H9 (cell line): ENCODE data around the gene ZBTB22. TPM values are rescaled to one million over a fixed set of nuclear protein-coding genes. Genes with fewer than 3 reads are reported as not detected.
A peak's percentile ranks its signal among the peaks of the same experiment; 100 is the strongest.

ENCODE experiments used
- DNase-seq: peaks from one replicate; pipeline ENCODE4 v3.0.0-alpha.2; 2017
- H2AFZ ChIP-seq: one replicate; pipeline ENCODE4 v1.6.1; 2013; ENCODE audit warnings: mild to moderate bottlenecking, low read length, control low read depth, moderate library complexity
- H2AK5ac ChIP-seq: 2 replicates; pipeline ENCODE4 v1.6.1; 2013; ENCODE audit warnings: low read length, control low read depth, mixed read lengths; ENCODE audit not compliant: insufficient read length
- H2BK120ac ChIP-seq: one replicate; pipeline ENCODE4 v1.6.1; 2013; ENCODE audit warnings: low read depth, mild to moderate bottlenecking, low read length, control low read depth, inconsistent platforms; ENCODE audit not compliant: poor library complexity, severe bottlenecking
- H2BK12ac ChIP-seq: 2 replicates; pipeline ENCODE4 v1.6.1; 2013; ENCODE audit warnings: low read length, control low read depth, mixed read lengths, low read depth; ENCODE audit not compliant: insufficient read length
- H2BK15ac ChIP-seq: 2 replicates; pipeline ENCODE4 v1.6.1; 2013; ENCODE audit warnings: low read depth, low read length, control low read depth
- H2BK20ac ChIP-seq: one replicate; pipeline ENCODE4 v1.6.1; 2013; ENCODE audit warnings: low read depth, mild to moderate bottlenecking, low read length, control low read depth, inconsistent platforms; ENCODE audit not compliant: poor library complexity, severe bottlenecking
- H2BK5ac ChIP-seq: 2 replicates; pipeline ENCODE4 v1.6.1; 2013; ENCODE audit warnings: low read length, control low read depth, mixed read lengths; ENCODE audit not compliant: insufficient read length
- H3K14ac ChIP-seq: 2 replicates; pipeline ENCODE4 v1.6.1; 2013; ENCODE audit warnings: low read length, control low read depth; ENCODE audit not compliant: insufficient read depth
- H3K18ac ChIP-seq: 2 replicates; pipeline ENCODE4 v1.6.1; 2013; ENCODE audit warnings: low read depth, mild to moderate bottlenecking, mixed read lengths, low read length, control low read depth; ENCODE audit not compliant: insufficient read length
- H3K23ac ChIP-seq: 2 replicates; pipeline ENCODE4 v1.6.1; 2013; ENCODE audit warnings: low read length, control low read depth, mixed read lengths, low read depth; ENCODE audit not compliant: insufficient read length
- H3K23me2 ChIP-seq: 2 replicates; pipeline ENCODE4 v1.6.1; 2013; ENCODE audit warnings: low read depth, mild to moderate bottlenecking, mixed read lengths, low read length, control low read depth; ENCODE audit not compliant: insufficient read length, poor library complexity, severe bottlenecking
- H3K27ac ChIP-seq: 2 replicates; pipeline ENCODE4 v1.5.1; 2013; ENCODE audit warnings: low read length, control low read depth, mixed read lengths, low read depth; ENCODE audit not compliant: insufficient read length
- H3K27me3 ChIP-seq: 2 replicates; pipeline ENCODE4 v1.6.1; 2013; ENCODE audit warnings: low read length, control low read depth, inconsistent platforms; ENCODE audit not compliant: insufficient read depth
- H3K4ac ChIP-seq: 2 replicates; pipeline ENCODE4 v1.6.1; 2013; ENCODE audit warnings: low read depth, mild to moderate bottlenecking, control low read depth, inconsistent platforms, low read length, moderate library complexity
- H3K4me1 ChIP-seq: 2 replicates; pipeline ENCODE4 v1.6.1; 2013; ENCODE audit warnings: low read length, control low read depth, inconsistent platforms; ENCODE audit not compliant: insufficient read depth
- H3K4me2 ChIP-seq: 2 replicates; pipeline ENCODE4 v1.6.1; 2013; ENCODE audit warnings: low read length, control low read depth, mixed read lengths; ENCODE audit not compliant: insufficient read length, insufficient read depth
- H3K56ac ChIP-seq: 2 replicates; pipeline ENCODE4 v1.6.1; 2013; ENCODE audit warnings: low read depth, mild to moderate bottlenecking, mixed read lengths, low read length, control low read depth; ENCODE audit not compliant: insufficient read length
- H3K79me1 ChIP-seq: 2 replicates; pipeline ENCODE4 v1.6.1; 2013; ENCODE audit warnings: low read depth, mild to moderate bottlenecking, moderate library complexity, low read length, control low read depth, inconsistent platforms; ENCODE audit not compliant: insufficient read depth, poor library complexity, severe bottlenecking
- H3K79me2 ChIP-seq: 2 replicates; pipeline ENCODE4 v1.6.1; 2013; ENCODE audit warnings: low read length, control low read depth, inconsistent platforms; ENCODE audit not compliant: insufficient read depth
- H3K9ac ChIP-seq: 2 replicates; pipeline ENCODE4 v1.6.1; 2013; ENCODE audit warnings: low read length, control low read depth, mixed read lengths; ENCODE audit not compliant: insufficient read length; ENCODE audit errors: extremely low read depth
- H3K9me3 ChIP-seq: one replicate; pipeline ENCODE4 v1.6.1; 2013; ENCODE audit warnings: low read depth, low read length, inconsistent platforms; ENCODE audit not compliant: control insufficient read depth
- H3T11ph ChIP-seq: one replicate; pipeline ENCODE4 v1.6.1; 2013; ENCODE audit warnings: mild to moderate bottlenecking, low read length, control low read depth, inconsistent platforms
- H4K20me1 ChIP-seq: one replicate; pipeline ENCODE4 v1.6.1; 2013; ENCODE audit not compliant: control insufficient read depth, insufficient read length, insufficient read depth
- H4K5ac ChIP-seq: 2 replicates; pipeline ENCODE4 v1.6.1; 2013; ENCODE audit warnings: low read depth, mild to moderate bottlenecking, mixed read lengths, low read length, control low read depth; ENCODE audit not compliant: insufficient read length
- H4K8ac ChIP-seq: replicated peaks from 2 replicates; pipeline ENCODE4 v1.6.1; 2013; ENCODE audit warnings: low read length, control low read depth, mixed read lengths, low read depth; ENCODE audit not compliant: insufficient read length
- H4K91ac ChIP-seq: 2 replicates; pipeline ENCODE4 v1.6.1; 2013; ENCODE audit warnings: low read depth, mild to moderate bottlenecking, moderate library complexity, mixed read lengths, low read length, control low read depth; ENCODE audit not compliant: insufficient read length
- H3K27ac Mint-ChIP-seq, 3 experiments: 2 replicates in 2 of 3; 3 replicates in 1 of 3; pipeline ENCODE4 v1.8.0; 2020 to 2021; ENCODE audit warnings: mixed read lengths in 3 of 3, mild to moderate bottlenecking in 1 of 3, moderate library complexity in 1 of 3
- H3K27me3 Mint-ChIP-seq: 2 replicates; pipeline ENCODE4 v1.8.0; 2021; ENCODE audit warnings: low read depth, mild to moderate bottlenecking, moderate library complexity, mixed read lengths
- H3K36me3 Mint-ChIP-seq, 3 experiments: 2 replicates in 2 of 3; 3 replicates in 1 of 3; pipeline ENCODE4 v1.8.0; 2020 to 2021; ENCODE audit warnings: low read depth in 3 of 3, mixed read lengths in 3 of 3; ENCODE audit not compliant: insufficient read depth in 1 of 3
- H3K4me1 Mint-ChIP-seq, 2 experiments: 2 replicates each; pipeline ENCODE4 v1.8.0; 2020; ENCODE audit warnings: mixed read lengths in 2 of 2
- H3K4me3 Mint-ChIP-seq, 2 experiments: 2 replicates in 1 of 2; 3 replicates in 1 of 2; pipeline ENCODE4 v1.8.0; 2020 to 2021; ENCODE audit warnings: mild to moderate bottlenecking in 2 of 2, mixed read lengths in 2 of 2, moderate library complexity in 1 of 2
- H3K9me3 Mint-ChIP-seq, 2 experiments: 2 replicates in 1 of 2; 3 replicates in 1 of 2; pipeline ENCODE4 v1.8.0; 2020; ENCODE audit warnings: mild to moderate bottlenecking in 2 of 2, mixed read lengths in 2 of 2, moderate library complexity in 1 of 2
- WGBS: extraction: QIAGEN DNeasy Blood & Tissue Kit; methylation state at CpG from one replicate; pipeline ENCODE4 v1.1.7; 2013; ENCODE audit warnings: missing lambda C conversion rate, low lambda C conversion rate, mixed read lengths; ENCODE audit not compliant: insufficient read length; ENCODE audit errors: extremely low coverage; 5-methylcytosine and 5-hydroxymethylcytosine counted together
- total RNA-seq: library from RNA; stranded (reverse); gene quantifications from 2 replicates; pipeline ENCODE4 v1.2.1, GENCODE V29; 2021
- TF ChIP-seq, protein P1 (sequence below): fragments of 200-600 bp; sonication (generic); conservative IDR thresholded peaks from 3 replicates; pipeline ENCODE4 v1.8.0; 2021; ENCODE audit warnings: antibody characterized with exemption, mild to moderate bottlenecking

The ZBTB22 gene
- total RNA-seq, 1 experiment from 2014 or later = 8.1 TPM

DNA sequence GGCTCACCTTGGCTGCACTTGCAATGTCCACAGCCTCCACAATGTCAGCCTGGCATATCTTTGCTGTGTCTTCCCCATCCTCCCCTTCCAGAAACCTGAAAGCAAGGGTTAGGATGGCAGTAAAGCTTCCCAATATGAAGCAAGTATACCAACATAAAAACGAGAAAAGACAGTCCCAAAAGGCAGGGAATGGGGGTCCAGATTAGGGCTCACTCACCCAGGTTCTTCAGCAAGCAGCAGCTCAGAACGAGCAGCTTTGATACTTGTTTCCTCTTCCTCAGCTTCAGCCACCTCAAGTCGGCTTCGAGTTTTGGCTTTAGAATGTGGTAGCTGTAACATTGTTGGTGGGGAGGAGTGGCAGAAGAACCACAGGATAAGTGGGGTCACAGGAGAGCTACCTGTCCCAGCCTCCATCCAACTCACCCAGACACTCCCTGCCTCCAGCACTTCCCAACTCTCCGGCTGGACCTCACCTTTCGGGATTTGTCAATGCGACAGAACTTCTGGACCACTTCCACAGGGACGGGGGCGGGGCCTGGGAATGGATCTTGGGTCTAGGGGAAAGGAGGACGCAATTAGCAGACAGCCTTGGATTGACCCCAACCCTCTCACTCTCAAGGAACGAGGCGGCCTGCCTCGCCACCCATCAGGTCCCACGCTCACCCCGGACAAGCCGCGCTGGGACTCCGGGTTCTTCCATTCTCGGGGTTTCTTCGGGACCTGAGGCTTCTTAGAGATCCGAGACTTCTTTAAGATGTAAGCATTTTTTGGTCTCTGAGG, 29.2 kb downstream of the ZBTB22 start:
- no peak overlapping the region for H3K27ac ChIP-seq
- H2BK20ac ChIP-seq = no peak overlapping the region
- peaks cover 29 to 78% (median 54%) of the 10 kb centered on the region in 3 experiments; a peak in 6 of 7 replicates for H3K36me3 Mint-ChIP-seq
- H3K4me1 Mint-ChIP-seq = peaks cover 7 to 20% of the 10 kb centered on the region in 2 experiments
- peaks cover 12% of the 10 kb centered on the region for H3K23me2 ChIP-seq
- no peaks in the 10 kb centered on the region; the same call in 1 of the 2 replicates for H3K27me3 Mint-ChIP-seq
- no peaks in the 10 kb centered on the region for H3K27me3 ChIP-seq
- no peak overlapping the region for H3K56ac ChIP-seq
- H3K79me1 ChIP-seq = peaks cover 8% of the 10 kb centered on the region
- no peak overlapping the region for H3T11ph ChIP-seq
- peak overlapping the region; percentile 32 for H3K9ac ChIP-seq
- H3K4me3 Mint-ChIP-seq = peak overlapping the region; percentile 99 to 100
- DNase-seq = no peak
- H4K8ac ChIP-seq = no peak overlapping the region
- no peak overlapping the region for H3K18ac ChIP-seq
- H3K4me2 ChIP-seq = peak overlapping the region; percentile 74
- H4K5ac ChIP-seq = no peak overlapping the region
- peaks cover 7% of the 10 kb centered on the region; the same call in 1 of the 2 replicates for H3K79me2 ChIP-seq
- no peak overlapping the region for H2BK5ac ChIP-seq
- no peak overlapping the region for H2BK120ac ChIP-seq
- WGBS = no CpG with 5 or more reads among the region's 21 CpGs
- no peaks in the 10 kb centered on the region for H4K20me1 ChIP-seq
- H2AK5ac ChIP-seq = no peak overlapping the region
- H3K4me1 ChIP-seq = no peaks in the 10 kb centered on the region; the same call in 1 of the 2 replicates
- H4K91ac ChIP-seq = no peak overlapping the region
- H3K23ac ChIP-seq = no peak overlapping the region
- no peaks in the 10 kb centered on the region for H3K9me3 ChIP-seq
- H3K14ac ChIP-seq = no peak overlapping the region
- TF ChIP-seq, protein P1, sequence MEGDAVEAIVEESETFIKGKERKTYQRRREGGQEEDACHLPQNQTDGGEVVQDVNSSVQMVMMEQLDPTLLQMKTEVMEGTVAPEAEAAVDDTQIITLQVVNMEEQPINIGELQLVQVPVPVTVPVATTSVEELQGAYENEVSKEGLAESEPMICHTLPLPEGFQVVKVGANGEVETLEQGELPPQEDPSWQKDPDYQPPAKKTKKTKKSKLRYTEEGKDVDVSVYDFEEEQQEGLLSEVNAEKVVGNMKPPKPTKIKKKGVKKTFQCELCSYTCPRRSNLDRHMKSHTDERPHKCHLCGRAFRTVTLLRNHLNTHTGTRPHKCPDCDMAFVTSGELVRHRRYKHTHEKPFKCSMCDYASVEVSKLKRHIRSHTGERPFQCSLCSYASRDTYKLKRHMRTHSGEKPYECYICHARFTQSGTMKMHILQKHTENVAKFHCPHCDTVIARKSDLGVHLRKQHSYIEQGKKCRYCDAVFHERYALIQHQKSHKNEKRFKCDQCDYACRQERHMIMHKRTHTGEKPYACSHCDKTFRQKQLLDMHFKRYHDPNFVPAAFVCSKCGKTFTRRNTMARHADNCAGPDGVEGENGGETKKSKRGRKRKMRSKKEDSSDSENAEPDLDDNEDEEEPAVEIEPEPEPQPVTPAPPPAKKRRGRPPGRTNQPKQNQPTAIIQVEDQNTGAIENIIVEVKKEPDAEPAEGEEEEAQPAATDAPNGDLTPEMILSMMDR = no peak
- H2AFZ ChIP-seq = no peak overlapping the region
- H2BK12ac ChIP-seq = no peak overlapping the region
- H3K4ac ChIP-seq = no peak overlapping the region
- no peaks in the 10 kb centered on the region for H3K9me3 Mint-ChIP-seq
- H3K27ac Mint-ChIP-seq = peak overlapping the region in 2 of 3 experiments; percentile 97 to 98; a peak in 3 of 7 replicates
- no peak overlapping the region for H2BK15ac ChIP-seq
